HEK293T (cell line): ENCODE measurements around the gene PCED1B.

ENCODE experiments used
- CTCF ChIA-PET: fragments of 350-600 bp; formaldehyde crosslinking; extraction: SDS; loops from one replicate; lab custom pipeline; 2021; ENCODE audit warnings: antibody characterized with exemption, inconsistent platforms; lab: Yijun Ruan, JAX
- POLR2A ChIA-PET: fragments of 350-600 bp; formaldehyde crosslinking; extraction: SDS; loops from one replicate; lab custom pipeline; 2020; ENCODE audit warnings: antibody characterized with exemption, inconsistent platforms; lab: Yijun Ruan, JAX
- DNase-seq: peaks from one replicate; pipeline ENCODE4 v3.0.0; 2012; ENCODE audit warnings: mixed read lengths; ENCODE audit errors: extremely low spot score
- ARNT ChIP-seq: fragments of 450-650 bp; IDR thresholded peaks from 2 replicates; pipeline ENCODE4 v1.6.1; 2017; ENCODE audit warnings: mild to moderate bottlenecking
- BHLHE40 ChIP-seq: fragments of 450-650 bp; IDR thresholded peaks from 2 replicates; pipeline ENCODE4 v1.6.1; 2016; ENCODE audit warnings: mild to moderate bottlenecking, moderate library complexity, borderline replicate concordance
- CTBP1 ChIP-seq: fragments of 450-650 bp; IDR thresholded peaks from 2 replicates; pipeline ENCODE4 v1.6.1; 2016; ENCODE audit warnings: borderline replicate concordance
- ELF4 ChIP-seq: fragments of 450-650 bp; IDR thresholded peaks from 2 replicates; pipeline ENCODE4 v1.6.1; 2017; ENCODE audit warnings: antibody characterized with exemption
- FOXA1 ChIP-seq: fragments of 450-650 bp; IDR thresholded peaks from 2 replicates; pipeline ENCODE4 v1.6.1; 2016; ENCODE audit warnings: mild to moderate bottlenecking
- FOXK2 ChIP-seq: fragments of 450-650 bp; IDR thresholded peaks from 2 replicates; pipeline ENCODE4 v1.6.1; 2016; ENCODE audit warnings: mild to moderate bottlenecking
- FOXM1 ChIP-seq: fragments of 450-650 bp; IDR thresholded peaks from 2 replicates; pipeline ENCODE4 v1.6.1; 2017; ENCODE audit warnings: mild to moderate bottlenecking, borderline replicate concordance
- HDGF ChIP-seq: fragments of 450-650 bp; IDR thresholded peaks from 2 replicates; pipeline ENCODE4 v1.6.1; 2017; ENCODE audit warnings: antibody characterized with exemption, borderline replicate concordance
- L3MBTL2 ChIP-seq: fragments of 450-650 bp; conservative IDR thresholded peaks from 2 replicates; pipeline ENCODE4 v1.6.1; 2016; ENCODE audit warnings: mild to moderate bottlenecking
- LEF1 ChIP-seq: fragments of 450-650 bp; IDR thresholded peaks from 2 replicates; pipeline ENCODE4 v1.6.1; 2017; ENCODE audit warnings: mild to moderate bottlenecking, borderline replicate concordance
- NFRKB ChIP-seq: fragments of 450-650 bp; IDR thresholded peaks from 2 replicates; pipeline ENCODE4 v1.6.1; 2016; ENCODE audit warnings: mild to moderate bottlenecking, moderate library complexity
- PKNOX1 ChIP-seq: fragments of 450-650 bp; IDR thresholded peaks from 2 replicates; pipeline ENCODE4 v1.6.1; 2016
- SP1 ChIP-seq: fragments of 450-650 bp; IDR thresholded peaks from 2 replicates; pipeline ENCODE4 v1.6.1; 2017
- SUZ12 ChIP-seq: fragments of 450-650 bp; IDR thresholded peaks from 2 replicates; pipeline ENCODE4 v1.6.1; 2016; ENCODE audit warnings: mild to moderate bottlenecking
- TARDBP ChIP-seq: fragments of 450-650 bp; IDR thresholded peaks from 2 replicates; pipeline ENCODE4 v1.6.1; 2016
- ZNF384 ChIP-seq: fragments of 450-650 bp; IDR thresholded peaks from 2 replicates; pipeline ENCODE4 v1.6.1; 2016

PCED1B gene

GRCh38 chr12:47079468-47079980 lies at the start of gene PCED1B, which contains the start of gene AMIGO2:
Gene PCED1B (plus strand): TSS chr12:47079621. CDS start chr12:47235064, 155,443 bp downstream.
Gene AMIGO2 (minus strand): TSS chr12:47079959. CDS start chr12:47079002, 957 bp downstream.
- CTCF ChIA-PET = interaction anchor here (0.6 to 1.1 kb wide), 3 partner anchors 8 to 1110 kb away, joined by 3 to 4 read pairs (median 3); no protein-coding TSS in a partner anchor
- TF ChIP-seq SUZ12 (no peak), BHLHE40 (no peak), PKNOX1 (peak; percentile 17; the same call in 1 of the 2 replicates), TARDBP (no peak), ARNT (no peak), FOXM1 (0 out of 2 replicates have a peak, but pooled peaks have one; percentile 38)
- POLR2A ChIA-PET = interaction anchor here (1.3 kb wide), 1 partner anchor 11 kb away, joined by 7 read pairs; no protein-coding TSS in a partner anchor
- DNase-seq = peak; percentile 49

GRCh38 chr12:47029903-47030302 lies 49.5 kb upstream of the PCED1B start:
- no peak for TF ChIP-seq TARDBP
- no peak for TF ChIP-seq FOXA1
- TF ChIP-seq ELF4 = no peak
- TF ChIP-seq LEF1 = no peak
- TF ChIP-seq PKNOX1 = no peak
- no peak for TF ChIP-seq BHLHE40
- TF ChIP-seq L3MBTL2 = no peak
- TF ChIP-seq SUZ12 = no peak
- TF ChIP-seq SP1 = no peak
- no peak for TF ChIP-seq ARNT
- TF ChIP-seq HDGF = no peak
- TF ChIP-seq FOXM1 = no peak
- no peak for TF ChIP-seq FOXK2
- ChIA-PET CTCF (no interaction called here), POLR2A (no interaction called here)
- no peak for DNase-seq

- ChIA-PET CTCF (interaction anchor here (0.7 to 1.9 kb wide), 5 partner anchors 8 to 365 kb away, joined by 3 to 9 read pairs (median 7); no protein-coding TSS in a partner anchor), POLR2A (no interaction called here)
- no peak for TF ChIP-seq L3MBTL2
- no peak for TF ChIP-seq FOXK2
- no peak for TF ChIP-seq ZNF384
- no peak for TF ChIP-seq ARNT
- TF ChIP-seq FOXA1 = no peak
- no peak for TF ChIP-seq NFRKB
- peak; percentile 8 for DNase-seq
Observed at GRCh38 chr12:47032644-47033043, 46.8 kb upstream of the PCED1B start.

GRCh38 chr12:47033081-47033480 lies 46.3 kb upstream of the PCED1B start:
- ChIA-PET POLR2A (no interaction called here), CTCF (interaction anchor here (0.7 to 1.9 kb wide), 5 partner anchors 9 to 365 kb away, joined by 3 to 9 read pairs (median 7); no protein-coding TSS in a partner anchor)
- no peak for DNase-seq
- TF ChIP-seq FOXM1 (no peak), PKNOX1 (no peak), SP1 (no peak), CTBP1 (no peak), HDGF (no peak), TARDBP (no peak), NFRKB (no peak), ELF4 (no peak), SUZ12 (no peak), FOXA1 (no peak), FOXK2 (no peak), LEF1 (no peak), ZNF384 (no peak), BHLHE40 (no peak), L3MBTL2 (no peak), ARNT (no peak)

- POLR2A ChIA-PET = no interaction called here
- no peak for DNase-seq
- TF ChIP-seq FOXK2 = no peak
- no peak for TF ChIP-seq PKNOX1
- TF ChIP-seq ZNF384 = no peak
- no peak for TF ChIP-seq ARNT
- TF ChIP-seq TARDBP = no peak
- no peak for TF ChIP-seq L3MBTL2
- no peak for TF ChIP-seq SP1
- no peak for TF ChIP-seq ELF4
- no peak for TF ChIP-seq FOXA1
- no peak for TF ChIP-seq LEF1
- TF ChIP-seq FOXM1 = no peak
- no peak for TF ChIP-seq HDGF
- TF ChIP-seq NFRKB = no peak
- TF ChIP-seq BHLHE40 = no peak
- CTCF ChIA-PET = interaction anchor here (1.8 kb wide), 1 partner anchor 38 kb away, joined by 9 read pairs; no protein-coding TSS in a partner anchor
Observed at GRCh38 chr12:47033789-47034555, 45.4 kb upstream of the PCED1B start.
